Hematopoietic multipotent progenitor cell (in vitro differentiated cells): ENCODE data around the gene CDC42BPB. TPM values are rescaled to one million over a fixed set of nuclear protein-coding genes. Genes with fewer than 3 reads are reported as not detected.

Experiments used
- DNase-seq, 3 donors: peaks; one replicate each; pipeline ENCODE4 v3.0.0-alpha.2; 2011 to 2015; ENCODE audit warnings: low read depth in 2 of 3, low spot score in 2 of 3
- total RNA-seq: library from RNA; depleted of rRNA; stranded (reverse); fragments of >200 nt; gene quantifications from one replicate; pipeline ENCODE4 v1.2.3, GENCODE V29; 2012

The CDC42BPB gene, protein sequence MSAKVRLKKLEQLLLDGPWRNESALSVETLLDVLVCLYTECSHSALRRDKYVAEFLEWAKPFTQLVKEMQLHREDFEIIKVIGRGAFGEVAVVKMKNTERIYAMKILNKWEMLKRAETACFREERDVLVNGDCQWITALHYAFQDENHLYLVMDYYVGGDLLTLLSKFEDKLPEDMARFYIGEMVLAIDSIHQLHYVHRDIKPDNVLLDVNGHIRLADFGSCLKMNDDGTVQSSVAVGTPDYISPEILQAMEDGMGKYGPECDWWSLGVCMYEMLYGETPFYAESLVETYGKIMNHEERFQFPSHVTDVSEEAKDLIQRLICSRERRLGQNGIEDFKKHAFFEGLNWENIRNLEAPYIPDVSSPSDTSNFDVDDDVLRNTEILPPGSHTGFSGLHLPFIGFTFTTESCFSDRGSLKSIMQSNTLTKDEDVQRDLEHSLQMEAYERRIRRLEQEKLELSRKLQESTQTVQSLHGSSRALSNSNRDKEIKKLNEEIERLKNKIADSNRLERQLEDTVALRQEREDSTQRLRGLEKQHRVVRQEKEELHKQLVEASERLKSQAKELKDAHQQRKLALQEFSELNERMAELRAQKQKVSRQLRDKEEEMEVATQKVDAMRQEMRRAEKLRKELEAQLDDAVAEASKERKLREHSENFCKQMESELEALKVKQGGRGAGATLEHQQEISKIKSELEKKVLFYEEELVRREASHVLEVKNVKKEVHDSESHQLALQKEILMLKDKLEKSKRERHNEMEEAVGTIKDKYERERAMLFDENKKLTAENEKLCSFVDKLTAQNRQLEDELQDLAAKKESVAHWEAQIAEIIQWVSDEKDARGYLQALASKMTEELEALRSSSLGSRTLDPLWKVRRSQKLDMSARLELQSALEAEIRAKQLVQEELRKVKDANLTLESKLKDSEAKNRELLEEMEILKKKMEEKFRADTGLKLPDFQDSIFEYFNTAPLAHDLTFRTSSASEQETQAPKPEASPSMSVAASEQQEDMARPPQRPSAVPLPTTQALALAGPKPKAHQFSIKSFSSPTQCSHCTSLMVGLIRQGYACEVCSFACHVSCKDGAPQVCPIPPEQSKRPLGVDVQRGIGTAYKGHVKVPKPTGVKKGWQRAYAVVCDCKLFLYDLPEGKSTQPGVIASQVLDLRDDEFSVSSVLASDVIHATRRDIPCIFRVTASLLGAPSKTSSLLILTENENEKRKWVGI (N-terminal part only)
- total RNA-seq: 24.0 TPM

DNA sequence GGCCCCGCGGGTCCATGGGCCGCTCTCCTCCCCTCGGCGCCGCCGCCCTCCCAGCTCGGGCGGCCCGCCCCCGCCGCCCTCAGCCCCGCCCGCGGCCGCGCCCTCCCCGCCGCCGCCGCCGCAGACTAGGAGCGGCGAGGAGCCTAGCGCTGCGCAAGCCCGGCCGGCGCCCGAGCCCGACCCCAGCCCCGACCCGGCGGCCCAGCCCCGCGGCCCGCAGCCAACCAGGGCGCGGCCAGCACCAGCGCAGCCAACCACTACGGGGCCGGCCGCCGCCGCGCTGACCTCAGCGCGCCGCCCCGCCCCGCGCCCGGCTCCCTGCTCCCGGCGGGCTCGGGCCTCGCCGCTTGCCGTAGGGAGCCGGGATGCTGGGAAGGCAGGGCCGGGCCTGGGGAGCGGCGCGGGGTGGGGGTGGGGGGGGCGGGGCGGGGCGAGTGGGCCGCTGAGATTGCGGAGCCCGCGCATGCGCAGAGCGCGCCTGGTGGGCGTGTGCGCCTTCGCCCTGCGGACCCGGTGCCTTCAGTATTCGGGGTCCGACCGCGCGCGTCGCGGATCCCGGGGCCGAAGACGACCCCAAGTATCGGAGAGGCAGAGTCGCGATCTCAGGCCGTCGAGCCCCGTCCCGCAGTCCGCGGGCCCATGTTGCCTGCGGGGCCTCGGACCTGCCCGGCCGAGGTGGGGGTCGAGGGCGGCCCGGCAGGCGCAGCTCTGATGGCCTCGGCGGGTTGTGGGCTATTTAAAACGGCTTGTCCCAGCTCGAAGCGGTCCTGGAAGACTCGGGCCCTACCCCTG, at the start of gene CDC42BPB:
CDC42BPB (minus strand) TSS at position 178 of the 792 bp plus-strand sequence. CDS start 376 bp downstream, outside the sequence.
- peak in 2 of 3 donors; percentile 57 to 59 for DNase-seq

DNA sequence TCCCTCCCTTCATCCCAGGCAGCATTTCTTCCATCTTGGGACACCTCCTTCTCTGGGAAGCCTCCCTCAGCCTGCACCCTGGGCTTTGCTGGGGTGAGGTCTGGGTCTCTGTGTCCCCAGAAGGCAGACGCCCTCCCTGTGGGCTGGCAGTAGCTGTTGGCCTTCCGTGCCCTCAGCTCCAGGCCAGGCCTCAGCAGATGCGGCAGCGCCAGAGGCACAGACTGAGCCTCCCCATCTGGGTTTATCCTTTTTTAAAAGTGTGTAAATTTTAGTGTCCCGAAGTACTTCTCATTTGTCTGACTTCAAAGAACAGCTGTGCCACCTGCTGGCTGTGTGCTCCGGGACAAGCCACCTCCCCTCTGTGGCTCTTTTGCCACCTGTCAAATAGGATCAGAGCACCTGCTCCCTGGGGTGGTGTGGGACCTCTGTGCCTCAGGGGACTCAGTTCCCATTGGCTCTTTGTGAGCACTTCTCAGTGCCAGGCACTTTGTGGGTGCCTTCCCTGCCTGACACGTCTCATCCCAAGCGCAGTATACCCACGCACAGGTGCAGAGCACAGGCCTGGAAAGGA, 48.3 kb upstream of the CDC42BPB start:
- DNase-seq: peak in 1 of 3 donors; percentile 65

- peak; percentile 65 to 67 (median 66) for DNase-seq
Observed at GRCh38 chr14:103104654-103105452, 47.5 kb upstream of the CDC42BPB start.

- no peak for DNase-seq
Observed at GRCh38 chr14:103104389-103104653, 47.0 kb upstream of the CDC42BPB start.

DNA sequence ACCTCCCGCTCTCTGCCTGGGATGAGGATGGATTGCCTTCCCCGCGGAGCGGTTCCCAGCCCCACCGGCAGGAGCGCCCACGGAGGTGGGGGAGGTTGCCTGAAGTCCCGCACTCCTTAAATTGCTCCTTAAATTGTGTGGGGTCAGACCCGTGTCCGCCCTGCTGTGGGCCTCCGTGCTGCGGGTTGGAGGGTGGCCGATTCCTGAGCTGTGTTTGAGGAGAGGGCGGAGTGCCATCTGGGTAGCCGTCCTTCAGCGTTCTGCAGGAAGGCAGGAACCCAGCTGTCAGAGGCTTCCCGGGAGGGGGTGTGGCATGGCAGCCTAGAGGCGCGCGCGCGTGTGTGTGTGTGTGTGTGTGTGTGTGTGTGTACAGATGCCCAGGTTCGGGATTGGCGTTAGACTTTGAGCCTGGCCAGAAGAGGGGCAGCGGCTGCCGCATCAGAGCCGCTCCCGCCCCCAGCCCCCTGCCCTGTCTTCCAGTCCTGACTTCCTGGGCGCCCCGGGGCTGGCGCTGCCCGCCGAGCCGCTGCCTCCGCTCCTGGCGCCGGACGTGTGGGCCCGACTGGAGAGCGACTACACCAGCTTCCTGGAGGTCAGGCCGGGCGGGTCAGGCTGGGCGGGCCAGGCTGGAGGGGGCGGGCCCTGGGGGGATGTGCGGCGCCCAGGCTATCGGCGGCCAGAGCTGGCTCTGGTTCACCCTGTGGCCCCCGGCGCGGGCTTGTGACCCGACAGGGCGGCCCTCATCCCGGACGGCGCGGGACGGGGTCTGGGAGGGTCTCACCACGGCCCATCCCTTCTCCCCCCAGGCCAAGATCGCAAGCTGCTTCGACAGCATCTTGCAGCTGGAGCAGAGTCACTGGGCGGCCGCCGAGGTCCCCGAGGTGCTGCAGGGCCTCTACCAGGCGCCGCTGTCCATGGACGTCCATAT, 46.4 kb upstream of the CDC42BPB start:
- DNase-seq: peak in 1 of 3 donors; percentile 46

DNA sequence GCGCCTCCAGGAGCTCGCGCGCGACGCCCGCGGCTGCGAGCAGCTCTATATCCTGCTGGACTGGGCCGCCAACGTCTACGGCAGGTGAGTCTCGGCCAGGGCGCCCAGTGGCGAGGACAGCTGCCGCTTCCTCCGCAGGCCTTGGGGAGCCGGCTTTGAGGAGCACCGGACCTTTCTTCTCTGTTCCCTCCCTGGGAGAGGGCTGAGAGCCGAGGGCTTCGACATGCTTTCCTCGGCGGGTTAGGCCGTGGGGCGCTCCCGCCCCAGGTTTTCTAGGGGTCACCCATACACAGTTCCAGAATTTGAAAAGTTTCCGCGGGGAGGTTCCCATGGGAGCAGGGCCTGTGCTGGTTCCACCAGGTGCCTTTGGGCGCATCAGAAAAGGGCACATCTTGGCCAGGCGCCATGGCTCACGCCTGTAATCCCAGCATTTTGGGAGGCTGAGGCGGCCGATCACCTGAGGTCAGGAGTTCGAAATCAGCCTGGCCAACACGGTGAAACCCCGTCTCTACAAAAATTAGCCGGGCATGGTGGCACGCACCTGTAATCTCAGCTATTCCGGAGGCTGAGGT, 45.4 kb upstream of the CDC42BPB start:
- no peak for DNase-seq

DNA sequence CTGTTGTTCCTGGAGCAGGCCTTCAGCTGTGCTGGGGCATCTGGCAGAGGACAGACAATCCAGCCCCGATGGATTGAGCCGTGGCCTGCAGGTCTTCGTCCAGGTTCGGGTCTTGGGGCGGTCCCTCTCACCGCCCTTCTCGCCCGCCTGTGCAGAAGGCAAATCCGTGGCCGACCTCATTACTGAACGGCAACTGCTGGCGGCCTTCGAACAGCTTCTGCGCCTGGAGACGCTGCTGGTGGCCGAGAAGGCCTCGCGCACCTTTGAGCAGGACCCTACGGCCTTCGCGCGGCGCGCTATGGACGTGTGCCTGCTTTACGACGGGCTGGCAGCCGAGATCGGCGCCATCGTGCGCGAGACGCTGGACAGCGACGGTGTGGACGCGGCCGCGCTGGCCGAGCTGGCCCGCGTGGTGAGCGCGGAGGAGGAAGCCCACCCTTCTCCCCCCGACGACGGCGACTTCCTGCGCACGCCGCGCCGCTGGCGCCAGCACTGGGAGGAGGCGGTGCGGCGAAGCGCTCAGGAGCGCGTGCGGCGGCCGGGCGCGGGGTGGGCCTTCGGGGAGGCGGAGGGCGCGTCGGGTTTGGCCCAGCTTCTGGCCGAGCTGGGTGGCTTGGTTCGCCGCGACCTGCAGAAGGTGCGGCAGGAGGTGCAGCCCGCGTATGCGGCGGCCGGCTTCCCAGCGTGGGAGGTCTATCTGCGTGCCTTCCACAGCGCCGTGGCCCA, 44.8 kb upstream of the CDC42BPB start:
- no peak for DNase-seq

GRCh38 chr14:103101257-103101962, 44.1 kb upstream of the CDC42BPB start:
- DNase-seq: no peak

DNA sequence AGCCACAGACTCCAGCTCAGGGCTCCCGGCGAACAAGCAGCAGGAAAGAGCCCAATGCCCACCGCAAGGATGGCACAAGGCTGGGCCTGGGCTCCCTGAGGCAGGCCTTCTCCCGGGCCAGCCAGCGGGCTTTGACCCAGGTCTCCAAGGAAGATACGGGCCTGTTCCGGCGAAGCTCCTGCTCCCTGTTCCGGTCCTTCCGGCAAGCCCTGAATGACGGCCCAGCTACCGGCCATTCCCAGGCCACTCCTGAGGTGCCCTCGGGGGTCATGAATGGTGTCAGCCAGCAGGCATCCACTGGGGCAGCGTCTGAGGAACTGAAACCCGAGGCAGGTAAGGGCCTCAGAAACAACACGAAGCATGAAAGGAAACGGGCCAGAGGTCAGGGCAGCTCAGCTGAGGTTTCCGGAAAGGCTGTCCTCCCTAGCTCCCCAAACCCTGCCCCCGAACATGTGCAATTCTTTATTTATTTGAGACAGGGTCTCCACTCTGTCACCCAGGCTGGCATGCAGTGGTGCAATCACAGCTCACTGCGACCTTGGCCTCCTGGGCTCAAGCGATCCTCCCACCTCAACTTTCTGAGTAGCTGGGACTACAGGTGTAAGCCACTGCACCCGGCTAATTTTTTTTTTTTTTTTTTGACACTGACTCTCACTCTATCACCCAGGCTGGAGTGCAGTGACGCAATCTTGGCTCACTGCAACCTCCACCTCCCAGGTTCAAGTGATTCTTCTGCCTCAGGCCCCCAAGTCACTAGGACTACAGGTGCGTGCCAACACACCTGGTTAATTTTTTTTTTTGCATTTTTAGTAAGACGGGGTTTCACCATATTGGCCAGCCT, 43.2 kb upstream of the CDC42BPB start:
- no peak for DNase-seq

- no peak for DNase-seq
Observed at GRCh38 chr14:103099733-103100280, 42.5 kb upstream of the CDC42BPB start.

DNA sequence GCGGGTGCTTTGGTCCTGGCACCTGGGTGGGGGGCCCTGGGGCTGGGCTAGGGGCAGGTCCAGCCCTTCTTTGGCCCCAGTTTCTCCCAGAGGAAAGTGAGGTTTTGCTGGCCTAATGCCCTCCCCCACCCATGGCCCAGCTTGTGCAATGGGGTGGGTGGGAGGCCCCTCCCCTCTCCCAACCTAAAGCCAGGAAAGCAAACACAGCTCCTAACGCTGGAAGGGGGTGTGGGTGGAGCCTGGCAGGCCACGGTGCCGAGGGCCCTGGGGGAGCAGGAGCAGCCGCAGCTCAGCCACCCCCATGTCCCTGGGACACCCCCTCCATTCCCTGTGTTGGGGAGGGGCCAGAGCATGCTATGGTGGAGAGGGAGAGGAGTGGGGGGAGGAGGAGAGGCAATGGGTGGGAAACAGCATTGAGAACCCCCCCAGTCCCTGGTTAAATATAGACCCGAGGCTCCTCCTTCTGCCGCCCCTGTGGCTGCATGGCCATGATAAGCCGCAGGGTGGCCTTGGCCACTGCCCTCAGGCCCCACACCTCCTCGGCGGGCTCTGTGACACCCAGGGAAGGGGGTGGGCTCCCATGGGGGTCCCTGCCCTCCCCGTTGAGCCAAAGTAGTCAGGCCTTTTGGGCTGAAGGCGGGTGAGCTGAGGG, 41.9 kb upstream of the CDC42BPB start:
- DNase-seq: no peak

DNA sequence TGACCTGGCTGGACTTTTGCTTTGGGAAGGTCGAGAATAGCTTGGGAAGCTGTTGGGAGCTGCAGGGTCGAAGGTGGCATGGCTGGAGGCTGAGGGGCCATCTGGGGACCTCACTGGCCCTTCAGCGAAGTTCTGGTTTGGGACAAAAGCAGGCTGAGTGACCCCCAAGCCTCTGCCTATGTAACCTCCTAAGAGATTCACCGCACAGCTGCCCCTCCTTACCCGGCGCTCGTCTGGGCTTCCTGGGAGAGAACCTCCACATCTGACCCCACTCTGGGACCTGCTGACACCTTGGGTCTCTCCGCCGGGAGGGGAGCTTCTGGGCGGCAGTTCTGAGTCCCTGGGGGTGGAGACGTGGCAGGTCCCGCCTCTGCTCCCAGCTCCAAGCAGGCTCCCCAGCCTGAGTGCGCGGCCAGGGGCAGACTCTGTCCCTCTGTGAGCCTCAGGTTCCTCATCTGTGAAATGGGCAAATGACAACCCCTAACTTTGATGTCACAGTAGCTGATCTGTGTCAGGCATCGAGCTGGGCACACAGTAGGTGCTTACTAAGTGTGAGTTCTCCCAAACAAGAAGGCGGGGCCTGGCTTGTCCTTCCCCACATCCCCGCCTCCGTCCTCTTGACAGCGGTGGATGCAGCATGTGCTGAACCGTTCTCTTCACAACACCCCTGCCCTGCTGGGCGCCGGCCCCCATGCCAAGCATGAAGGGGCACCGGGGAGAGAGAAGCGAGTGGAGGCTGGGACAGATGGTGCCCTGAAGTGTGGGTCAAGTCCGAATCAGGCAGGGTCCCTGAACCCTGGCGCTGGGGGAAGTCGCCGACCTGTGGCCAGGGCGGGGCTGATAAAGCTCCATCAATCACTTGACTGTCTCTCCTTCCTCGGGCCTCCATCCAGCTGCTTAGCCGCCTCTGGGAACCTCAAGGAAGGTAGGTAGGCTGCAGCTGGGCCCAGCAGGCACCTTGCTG, 40.9 kb upstream of the CDC42BPB start:
- no peak for DNase-seq

DNA sequence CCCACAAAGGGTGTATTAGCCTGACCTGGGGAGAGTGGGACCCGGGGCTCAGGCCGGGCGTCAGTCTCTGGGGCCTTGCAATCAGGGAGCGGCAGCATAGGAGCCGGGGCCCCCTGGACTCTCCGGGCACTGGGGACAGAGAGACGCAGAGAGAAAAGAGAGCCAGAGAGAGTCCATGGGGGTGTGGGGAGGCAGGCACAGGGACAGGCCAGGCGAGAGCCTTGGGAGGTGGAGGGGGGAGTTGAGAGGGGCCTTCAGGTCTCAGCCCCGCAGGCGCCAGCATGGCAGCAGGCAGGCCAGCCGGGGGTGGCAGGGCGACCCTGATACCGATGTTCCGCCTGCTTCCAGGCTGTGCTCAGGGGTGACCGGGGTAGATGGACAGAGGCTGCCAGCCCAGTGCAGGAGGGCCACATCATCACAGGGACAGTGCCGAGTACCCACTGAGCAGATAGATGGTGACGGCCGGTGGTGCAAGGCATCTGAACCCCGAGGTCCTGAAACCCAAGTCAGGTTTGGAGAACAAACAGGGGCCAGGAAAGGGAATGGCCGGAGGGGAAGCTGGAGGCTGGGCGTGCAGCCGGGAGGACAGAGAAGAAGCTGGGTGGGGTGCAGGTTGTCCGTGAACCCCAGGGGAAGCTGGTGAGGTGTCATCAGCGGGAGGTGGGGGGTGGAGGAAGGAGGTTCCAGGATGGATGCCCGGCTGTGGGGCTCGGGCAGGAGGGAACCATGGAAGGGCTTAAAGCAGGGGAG, 40.1 kb upstream of the CDC42BPB start:
- DNase-seq: no peak
